Testis (tissue), 3 donors: ENCODE measurements around the gene LSS. TPM values are rescaled to one million over a fixed set of nuclear protein-coding genes. Genes with fewer than 3 reads are reported as not detected.

Experiments used
- DNase-seq: peaks from one replicate; pipeline ENCODE4 v3.0.0-alpha.2; 2019
- H3K27ac ChIP-seq, 2 donors: fragments of 200-600 bp; sonication (generic); one replicate each; pipeline ENCODE4 v1.5.1; 2019
- H3K27me3 ChIP-seq: fragments of 200-600 bp; sonication (generic); one replicate; pipeline ENCODE4 v1.5.1; 2019
- H3K36me3 ChIP-seq: fragments of 200-600 bp; sonication (generic); one replicate; pipeline ENCODE4 v1.5.1; 2017; ENCODE audit warnings: low read depth; ENCODE audit errors: missing control alignments
- H3K4me1 ChIP-seq: fragments of 200-600 bp; sonication (generic); one replicate; pipeline ENCODE4 v1.5.1; 2019
- H3K4me3 ChIP-seq, 2 donors: fragments of 200-600 bp; sonication (generic); one replicate each; pipeline ENCODE4 v1.5.1; 2017 to 2019
- H3K9me3 ChIP-seq: fragments of 200-600 bp; sonication (generic); one replicate; pipeline ENCODE4 v1.5.1; 2017
- CTCF ChIP-seq, 3 experiments: fragments of 450-650 bp in 2 of 3; fragments of 200-600 bp in 1 of 3; sonication (generic) in 1 of 3; IDR thresholded peaks; one replicate each; pipeline ENCODE4 v1.5.1; 2016 to 2019; ENCODE audit warnings: antibody characterized with exemption in 3 of 3, mild to moderate bottlenecking in 2 of 3, moderate library complexity in 1 of 3
- POLR2A ChIP-seq: fragments of 450-650 bp; IDR thresholded peaks from one replicate; pipeline ENCODE4 v1.6.1; 2017; ENCODE audit warnings: antibody characterized with exemption, mild to moderate bottlenecking, moderate library complexity
- WGBS, 2 donors: methylation state at CpG; one replicate each; pipeline ENCODE4 v1.1.5; 2018; 5-methylcytosine and 5-hydroxymethylcytosine counted together
- intact Hi-C: fragments of 100-400 bp; cut with DNase I; formaldehyde crosslinking; loops from one replicate; pipeline ENCODE4 v1.15.1; 2023; ENCODE audit warnings: low total_unique reads
- polyA plus RNA-seq: library from polyadenylated mRNA; stranded (reverse); fragments of 350-450 nt; fragmentation: Illumina TruSeq; extraction: RNeasy Lipid Tissue Mini Kit (QIAGEN cat#74804); gene quantifications from one replicate; pipeline ENCODE4 v1.2.3, GENCODE V29; 2014; ENCODE audit warnings: low read depth, low replicate concordance; ENCODE audit not compliant: insufficient read depth
- total RNA-seq, 2 donors: library from RNA; depleted of rRNA; stranded (reverse); fragments of >200 nt; gene quantifications; one replicate each; pipeline ENCODE4 v1.2.3, GENCODE V29; 2016

LSS gene
- total and polyA plus RNA-seq, 3 donors from 2014 or later, result 35.6 to 152 (median 126) TPM

- H3K27ac ChIP-seq, result no peak overlapping the region
- intact Hi-C loops, result no loop called here
- H3K36me3 ChIP-seq, result no peaks in the 10 kb centered on the region
- no peak overlapping the region for H3K4me3 ChIP-seq
- TF ChIP-seq POLR2A (no peak), CTCF (IDR thresholded peaks at IDR 0.05) (no peak)
- H3K27me3 ChIP-seq, result no peaks in the 10 kb centered on the region
- H3K4me1 ChIP-seq, result no peaks in the 10 kb centered on the region
- WGBS, 2 donors, result 85 to 100% methylated on average over 1 to 20 of the region's 20 CpGs
- no peaks in the 10 kb centered on the region for H3K9me3 ChIP-seq
- no peak for DNase-seq
Observed at GRCh38 chr21:46215436-46216131, 13.0 kb downstream of the LSS start.

GRCh38 chr21:46214478-46215340 is 13.9 kb downstream of the LSS start:
- WGBS, 2 donors, result 94 to 95% methylated on average over 19 to 26 of the region's 27 CpGs
- H3K27ac ChIP-seq, result no peak overlapping the region
- intact Hi-C loops, result no loop called here

GRCh38 chr21:46213620-46214286 is 14.8 kb downstream of the LSS start:
- no peak overlapping the region for H3K4me3 ChIP-seq
- H3K4me1 ChIP-seq, result no peaks in the 10 kb centered on the region
- H3K9me3 ChIP-seq, result no peaks in the 10 kb centered on the region
- no peaks in the 10 kb centered on the region for H3K27me3 ChIP-seq
- intact Hi-C loops, result no loop called here
- no peak for DNase-seq
- 91 to 96% methylated on average over 8 to 15 of the region's 15 CpGs for WGBS, 2 donors
- TF ChIP-seq CTCF (IDR thresholded peaks at IDR 0.05) (no peak), POLR2A (no peak)
- no peak overlapping the region for H3K27ac ChIP-seq
- no peaks in the 10 kb centered on the region for H3K36me3 ChIP-seq

More at GRCh38 chr21:46214478-46215340, 13.9 kb downstream of the LSS start:
- H3K27me3 ChIP-seq, result no peaks in the 10 kb centered on the region
- TF ChIP-seq POLR2A (no peak), CTCF (IDR thresholded peaks at IDR 0.05) (no peak)
- no peak for DNase-seq
- no peaks in the 10 kb centered on the region for H3K9me3 ChIP-seq
- H3K4me3 ChIP-seq, result no peak overlapping the region
- no peaks in the 10 kb centered on the region for H3K4me1 ChIP-seq
- H3K36me3 ChIP-seq, result no peaks in the 10 kb centered on the region

GRCh38 chr21:46212721-46213484 is 15.7 kb downstream of the LSS start:
- Histone ChIP-seq H3K27me3 (no peaks in the 10 kb centered on the region), H3K27ac (no peak overlapping the region), H3K4me1 (no peaks in the 10 kb centered on the region), H3K4me3 (no peak overlapping the region), H3K9me3 (no peaks in the 10 kb centered on the region), H3K36me3 (no peaks in the 10 kb centered on the region)
- no peak for DNase-seq
- WGBS, 2 donors, result 92 to 94% methylated on average over 11 to 18 of the region's 18 CpGs
- intact Hi-C loops, result no loop called here
- no peak for TF ChIP-seq CTCF (IDR thresholded peaks at IDR 0.05)
- TF ChIP-seq POLR2A, result no peak
